T-helper 1 cell (primary cell): ENCODE data around the gene PXDN.

ENCODE experiments used
- DNase-seq, 5 donors: peaks; one replicate each; pipeline ENCODE4 v3.0.0-alpha.2; 2012 to 2020

The PXDN gene

DNA sequence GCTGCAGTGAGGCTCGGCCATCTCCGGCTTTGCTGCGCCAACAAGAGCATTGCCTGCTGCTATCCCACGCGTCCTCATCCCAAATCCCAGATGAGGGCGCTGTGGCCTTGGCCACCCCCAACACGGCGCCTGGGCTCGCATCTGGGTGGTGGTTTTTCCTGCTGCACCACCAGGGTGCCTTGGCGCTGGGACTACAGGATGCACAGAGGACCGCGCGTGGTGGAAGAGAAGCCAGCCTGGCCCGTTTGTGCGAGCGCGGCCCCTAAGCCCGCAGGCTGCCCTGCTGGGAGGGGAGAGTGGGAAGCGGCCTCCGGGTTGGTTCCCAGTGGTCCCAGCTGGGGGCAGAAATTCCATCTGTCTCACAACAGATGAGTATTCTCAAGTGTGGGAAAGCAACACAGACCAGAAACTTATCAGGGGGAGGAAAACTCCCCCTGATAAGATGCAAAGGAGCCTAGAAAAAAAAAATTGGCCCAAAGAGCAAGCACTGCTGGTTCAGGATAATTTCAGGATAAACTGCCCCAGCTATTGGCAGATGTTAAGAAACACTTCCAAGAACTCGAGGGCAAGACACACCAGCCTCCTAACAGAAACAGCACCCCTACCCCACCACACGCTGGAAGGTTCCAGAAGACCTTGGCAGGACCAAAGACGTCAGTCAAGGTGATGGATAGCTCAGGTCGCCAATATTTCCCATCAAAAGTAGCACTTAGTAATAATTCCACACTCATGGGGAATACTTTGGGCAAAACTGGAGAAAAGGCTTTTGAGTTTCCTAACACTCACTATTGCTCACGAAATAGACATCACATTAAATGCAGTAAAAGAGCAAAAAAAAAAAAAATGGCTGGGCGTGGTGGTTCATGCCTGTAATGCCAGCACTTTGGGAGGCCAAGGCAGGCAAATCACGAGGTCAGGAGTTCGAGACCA is 152.1 kb downstream of the PXDN start:
- no peak for DNase-seq

- no peak for DNase-seq
Observed at GRCh38 chr2:1591461-1591770, 152.9 kb downstream of the PXDN start.

- no peak for DNase-seq
Observed at GRCh38 chr2:1590596-1591460, 153.5 kb downstream of the PXDN start.

- no peak for DNase-seq
Observed at GRCh38 chr2:1588978-1589621, 155.2 kb downstream of the PXDN start.

DNA sequence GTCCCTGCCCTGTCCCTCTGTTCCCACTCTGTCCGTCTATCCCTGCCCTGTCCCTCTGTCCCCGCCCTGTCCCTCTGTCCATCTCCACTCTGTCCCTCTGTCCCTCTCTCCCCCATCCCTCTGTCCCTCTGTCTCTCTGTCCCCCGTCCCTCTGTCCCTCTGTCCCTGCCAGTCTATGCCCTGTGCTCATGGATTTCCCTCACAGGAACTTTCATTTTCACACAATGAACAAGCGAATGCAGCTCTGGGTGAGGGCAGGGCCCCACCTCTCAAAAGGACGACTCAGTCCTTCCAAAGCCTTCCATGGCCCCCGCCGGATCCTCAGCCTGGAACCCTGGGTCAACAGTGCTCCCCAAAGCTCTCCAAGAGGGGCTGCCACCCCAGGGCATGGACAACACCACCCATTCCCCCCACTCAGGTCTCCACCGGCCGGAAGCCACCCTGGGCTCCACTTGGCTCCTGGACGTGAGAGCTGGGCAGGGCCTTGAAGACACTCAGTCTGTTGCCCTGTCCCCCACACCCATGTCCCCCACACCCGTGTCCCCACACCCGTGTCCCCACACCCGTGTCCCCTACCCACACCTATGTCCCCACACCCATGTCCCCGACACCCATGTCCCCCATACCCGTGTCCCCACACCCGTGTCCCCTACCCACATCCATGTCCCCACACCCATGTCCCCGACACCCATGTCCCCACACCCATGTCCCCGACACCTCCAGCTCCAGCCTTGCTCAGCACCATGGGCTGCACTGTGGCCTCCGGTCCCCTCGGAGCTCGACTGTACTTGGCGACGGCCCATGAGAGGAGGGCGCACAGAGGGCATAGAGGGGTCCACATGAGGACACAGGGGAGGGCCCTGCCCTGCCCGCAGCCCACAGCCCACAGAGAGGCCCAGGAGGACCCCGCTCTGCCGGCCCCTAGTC is 156.0 kb downstream of the PXDN start:
- no peak for DNase-seq

GRCh38 chr2:1586923-1587840 is 157.1 kb downstream of the PXDN start:
- DNase-seq: no peak

GRCh38 chr2:1586251-1586922 is 157.9 kb downstream of the PXDN start:
- DNase-seq: no peak

DNA sequence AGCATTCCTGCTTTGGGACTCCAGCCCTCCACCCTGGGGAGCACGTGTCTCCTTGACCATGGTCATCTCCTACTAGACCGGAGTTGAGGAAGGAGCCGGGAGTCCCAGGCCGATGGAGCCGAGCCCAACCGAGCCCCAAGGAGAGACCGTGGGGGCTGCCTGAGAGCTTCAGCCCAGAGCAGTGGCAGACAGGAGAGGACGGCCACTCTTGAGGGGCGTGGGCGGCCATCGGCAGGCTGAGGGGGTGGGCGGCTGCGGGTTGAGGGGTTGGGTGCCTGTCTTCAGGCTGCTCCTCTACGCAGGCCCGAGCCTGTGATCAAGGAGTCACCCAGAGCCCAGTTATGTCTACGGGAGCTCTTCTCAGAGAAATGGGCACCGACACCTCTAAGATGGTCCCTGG is 158.7 kb downstream of the PXDN start:
- no peak for DNase-seq

DNA sequence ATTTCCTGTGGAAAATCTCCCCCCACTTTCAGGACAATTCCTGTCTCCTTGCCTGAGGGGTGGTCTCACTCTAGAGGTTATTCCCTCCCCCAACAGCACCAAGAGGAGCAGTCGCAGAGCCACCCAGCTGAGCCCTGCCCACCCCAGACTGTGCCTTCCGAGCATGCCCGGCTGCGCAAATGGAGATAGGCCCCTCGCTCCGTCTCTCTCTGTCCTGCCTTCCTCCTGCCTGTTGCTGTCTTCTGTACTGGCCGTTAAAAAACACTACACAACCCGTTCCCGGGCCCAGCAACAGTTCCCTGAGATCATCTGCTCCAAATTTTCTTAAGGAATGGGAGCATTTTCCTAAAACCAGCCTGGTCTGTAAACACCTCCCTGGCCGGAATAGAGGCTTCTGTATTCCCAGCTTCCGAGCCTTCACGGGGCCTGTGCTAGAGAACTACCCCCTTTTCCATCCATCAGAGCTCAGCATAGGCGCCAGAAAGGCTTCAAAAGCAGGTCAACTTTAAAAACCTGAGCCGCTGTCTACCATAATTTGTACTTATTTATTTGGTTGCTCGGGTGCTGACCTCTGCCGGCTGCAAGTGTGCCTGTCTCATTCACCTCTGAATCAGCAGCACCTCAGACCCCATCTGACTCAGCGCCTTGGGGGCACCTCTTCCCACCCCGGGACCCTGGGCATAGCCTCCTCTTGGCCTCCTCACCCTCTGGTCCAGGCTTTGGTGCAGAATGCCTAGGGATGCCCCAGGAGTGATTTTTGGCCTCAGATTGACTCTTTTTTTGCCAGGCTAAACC is 159.4 kb downstream of the PXDN start:
- no peak for DNase-seq

DNA sequence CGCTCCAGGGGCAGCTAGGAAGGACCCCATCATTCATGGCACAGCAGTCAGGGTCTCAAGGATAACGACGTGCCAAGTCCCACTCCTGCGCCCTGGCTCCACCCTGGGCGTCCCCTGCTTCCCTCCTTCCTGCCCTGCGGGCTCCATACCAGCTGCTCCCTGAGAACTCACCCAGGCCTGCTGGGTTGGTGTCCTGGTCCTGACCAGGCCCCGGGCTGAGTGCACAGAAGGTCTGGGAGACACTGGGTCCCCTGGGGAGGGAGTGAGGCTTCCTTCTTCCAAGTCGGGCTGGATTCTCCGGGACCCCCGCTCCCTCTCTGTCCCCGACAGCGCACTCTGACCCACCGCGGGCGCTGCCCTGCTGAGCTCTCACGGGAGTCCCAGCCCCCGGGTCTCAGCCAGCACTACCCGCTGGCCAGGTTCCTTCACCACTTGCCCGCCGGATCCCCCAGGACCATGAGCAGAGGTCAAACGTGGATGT is 160.2 kb downstream of the PXDN start:
- no peak for DNase-seq

DNA sequence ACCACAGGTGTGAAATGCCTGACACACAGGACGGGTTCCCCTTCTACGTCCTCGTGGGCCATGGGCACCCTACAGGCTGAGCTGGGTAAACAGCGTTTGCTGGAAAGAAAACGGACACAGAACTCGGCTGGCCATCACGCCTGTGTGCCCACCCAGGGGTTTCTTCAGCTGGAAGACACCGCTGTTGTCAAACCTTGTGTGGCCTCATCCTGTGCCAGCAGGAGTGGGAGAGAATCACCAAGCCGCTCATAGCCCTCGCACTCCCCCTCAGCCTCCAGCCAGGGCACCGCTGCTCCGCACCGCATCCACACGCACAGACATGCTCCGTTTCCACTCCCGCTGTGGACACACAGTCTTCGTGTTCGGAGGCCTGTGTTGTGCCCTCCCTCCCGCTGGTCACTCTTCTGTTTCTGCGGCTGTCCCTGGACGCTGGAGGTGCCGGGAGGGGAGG is 161.4 kb downstream of the PXDN start:
- no peak for DNase-seq

DNA sequence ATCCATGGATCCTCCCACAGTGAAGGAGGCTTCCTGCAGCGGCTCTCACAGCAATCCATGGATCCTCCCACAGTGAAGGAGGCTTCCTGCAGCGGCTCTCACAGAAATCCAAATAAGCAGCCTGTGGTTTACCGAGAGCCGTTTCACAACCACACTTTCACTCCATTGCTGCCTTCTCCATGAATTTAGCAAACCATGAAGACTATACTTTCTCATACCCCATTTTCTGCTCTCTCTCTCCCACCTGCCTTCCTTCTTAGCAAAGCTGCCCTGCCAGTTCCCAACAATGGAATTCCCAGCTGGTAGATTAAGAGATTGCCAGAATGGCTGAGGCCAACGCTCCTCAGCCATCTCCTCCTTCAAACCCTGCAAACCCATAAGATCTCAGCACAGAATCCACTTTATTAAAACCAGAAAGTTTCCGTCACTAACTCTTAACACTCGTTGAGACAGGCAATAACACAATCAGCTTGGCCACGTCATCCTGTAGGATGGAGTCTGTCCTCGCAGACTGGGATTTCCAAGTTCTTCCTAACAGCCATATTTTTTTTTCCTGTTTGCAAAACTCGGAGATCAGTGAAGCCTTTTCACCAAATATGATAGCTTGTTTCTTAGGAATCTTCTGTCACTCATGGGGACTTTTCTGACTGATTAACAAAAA is 162.2 kb downstream of the PXDN start:
- DNase-seq: no peak
